PC-3 (cell line): Measurements from ENCODE around the gene VWA3B. TPM values are rescaled to one million over a fixed set of nuclear protein-coding genes. Genes with fewer than 3 reads are reported as not detected.

Experiments used
- ATAC-seq: fragments of 200-7000 bp; cut with Tn5 transposase; 2 replicates; pipeline ENCODE4 v1.9.1; 2020; ENCODE audit warnings: mild to moderate bottlenecking, moderate library complexity
- BruUV-seq: library from RNA; stranded (reverse); fragments of 400-500 nt; replicated peaks from 2 replicates; lab custom pipeline; 2021; lab: Mats Ljungman, UMichigan
- CTCF ChIA-PET: fragments of 300-600 bp; sonication (Branson Sonifier 250); formaldehyde crosslinking; loops from one replicate; lab custom pipeline; 2022; ENCODE audit warnings: antibody characterized with exemption; lab: Charles Lee
- POLR2A ChIA-PET: fragments of 300-600 bp; sonication (Branson Sonifier 250); formaldehyde crosslinking; loops from one replicate; lab custom pipeline; 2022; ENCODE audit warnings: antibody characterized with exemption; ENCODE audit not compliant: unreplicated experiment; lab: Charles Lee
- DNase-seq: peaks from one replicate; pipeline ENCODE4 v3.0.0-alpha.2; 2015
- H2AFZ ChIP-seq: fragments of 300-600 bp; sonication (generic); 2 replicates; pipeline ENCODE4 v1.6.0; 2016; ENCODE audit warnings: antibody characterized with exemption, low read length
- H3F3A ChIP-seq: fragments of 300-600 bp; sonication (generic); one replicate; pipeline ENCODE4 v1.6.0; 2017; ENCODE audit warnings: antibody characterized with exemption, low read length, control low read depth, mild to moderate bottlenecking; ENCODE audit not compliant: unreplicated experiment
- H3K27ac ChIP-seq: fragments of 300-600 bp; sonication (generic); 2 replicates; pipeline ENCODE4 v1.5.1; 2016; ENCODE audit warnings: mild to moderate bottlenecking, low read length
- H3K27me3 ChIP-seq: fragments of 300-600 bp; sonication (generic); 2 replicates; pipeline ENCODE4 v1.6.1; 2016; ENCODE audit warnings: low read length, mixed read lengths
- H3K36me3 ChIP-seq: fragments of 300-600 bp; sonication (generic); 2 replicates; pipeline ENCODE4 v1.6.1; 2016; ENCODE audit warnings: low read depth, mixed run types, low read length, mixed read lengths
- H3K4me1 ChIP-seq: fragments of 300-600 bp; sonication (generic); 2 replicates; pipeline ENCODE4 v1.5.1; 2016; ENCODE audit warnings: low read length; ENCODE audit not compliant: insufficient read depth
- H3K4me2 ChIP-seq: fragments of 300-600 bp; sonication (generic); 2 replicates; pipeline ENCODE4 v1.6.0; 2016; ENCODE audit warnings: low read length
- H3K4me3 ChIP-seq: fragments of 300-600 bp; sonication (generic); 2 replicates; pipeline ENCODE4 v1.5.1; 2016; ENCODE audit warnings: mild to moderate bottlenecking, low read length, mixed read lengths
- H3K79me2 ChIP-seq: fragments of 300-600 bp; sonication (generic); 2 replicates; pipeline ENCODE4 v1.6.1; 2017; ENCODE audit warnings: low read length, mixed read lengths
- H3K9ac ChIP-seq: fragments of 300-600 bp; sonication (generic); 2 replicates; pipeline ENCODE4 v1.6.0; 2016; ENCODE audit warnings: mild to moderate bottlenecking, low read length
- H3K9me2 ChIP-seq: fragments of 300-600 bp; sonication (generic); replicated peaks from 2 replicates; pipeline ENCODE4 v1.6.1; 2016; ENCODE audit warnings: mixed run types, low read length, mixed read lengths
- H3K9me3 ChIP-seq: fragments of 300-600 bp; sonication (generic); 2 replicates; pipeline ENCODE4 v1.6.1; 2016; ENCODE audit warnings: low read length, mixed read lengths
- H4K20me1 ChIP-seq: fragments of 300-600 bp; sonication (generic); 2 replicates; pipeline ENCODE4 v1.6.1; 2016; ENCODE audit warnings: low read length, mixed read lengths
- CTCF ChIP-seq: fragments of 300-600 bp; sonication (generic); conservative IDR thresholded peaks from 2 replicates; pipeline ENCODE4 v1.5.1; 2017; ENCODE audit warnings: antibody characterized with exemption, low read depth, mild to moderate bottlenecking, low read length
- EZH2 ChIP-seq: fragments of 300-600 bp; sonication (generic); IDR thresholded peaks from one replicate; pipeline ENCODE4 v1.6.1; 2017; ENCODE audit warnings: antibody characterized with exemption, mild to moderate bottlenecking, low read length; ENCODE audit not compliant: unreplicated experiment
- EZH2phosphoT487 ChIP-seq: fragments of 300-600 bp; sonication (generic); IDR thresholded peaks from 2 replicates; pipeline ENCODE4 v1.6.1; 2018; ENCODE audit warnings: mild to moderate bottlenecking, antibody characterized with exemption, low read length, borderline replicate concordance
- intact Hi-C: fragments of 100-400 bp; cut with micrococcal nuclease; formaldehyde crosslinking; loops from 2 replicates; pipeline ENCODE4 v1.9.0; 2023
- total RNA-seq: library from RNA; depleted of rRNA; stranded (reverse); fragments of >200 nt; gene quantifications from 2 replicates; pipeline ENCODE4 v1.2.3, GENCODE V29; 2014

Gene VWA3B
- total RNA-seq, 1 experiment from 2014 or later: not detected

- peak overlapping the region; percentile 90 for H3K27ac ChIP-seq
- H3K27me3 ChIP-seq: no peaks in the 10 kb centered on the region
- ATAC-seq (no peak), DNase-seq (no peak)
- no peaks in the 10 kb centered on the region for H3K36me3 ChIP-seq
- BruUV-seq: no TSS peak
- no peaks in the 10 kb centered on the region for H4K20me1 ChIP-seq
- intact Hi-C loops: no loop called here
- no peak overlapping the region for H3K9ac ChIP-seq
- H2AFZ ChIP-seq: no peak overlapping the region
- no peak overlapping the region for H3K4me3 ChIP-seq
- ChIA-PET CTCF (no interaction called here), POLR2A (no interaction called here)
- peak overlapping the region; percentile 81 for H3K4me2 ChIP-seq
- no peaks in the 10 kb centered on the region for H3K79me2 ChIP-seq
- H3K9me2 ChIP-seq: no peaks in the 10 kb centered on the region
- no peaks in the 10 kb centered on the region for H3F3A ChIP-seq
- no peaks in the 10 kb centered on the region for H3K9me3 ChIP-seq
- TF ChIP-seq EZH2phosphoT487 (no peak), CTCF (no peak), EZH2 (no peak)
- H3K4me1 ChIP-seq: peaks cover 18% of the 10 kb centered on the region
Observed at GRCh38 chr2:98335271-98335670, 248.3 kb downstream of the VWA3B start.

- POLR2A ChIA-PET: no interaction called here
- Histone ChIP-seq H3K36me3 (no peaks in the 10 kb centered on the region), H3K4me3 (no peak overlapping the region), H3K4me1 (no peaks in the 10 kb centered on the region), H3K27ac (no peak overlapping the region), H3K4me2 (no peak overlapping the region), H3K79me2 (no peaks in the 10 kb centered on the region), H4K20me1 (no peaks in the 10 kb centered on the region), H2AFZ (no peak overlapping the region), H3K9me3 (no peaks in the 10 kb centered on the region), H3K9me2 (no peaks in the 10 kb centered on the region), H3F3A (no peaks in the 10 kb centered on the region), H3K9ac (no peak overlapping the region), H3K27me3 (0 out of 2 replicates have a peak, but pooled peaks cover 5% of the 10 kb centered on the region)
- DNase-seq (no peak), ATAC-seq (no peak)
- TF ChIP-seq EZH2phosphoT487: no peak
- TF ChIP-seq EZH2: no peak
- TF ChIP-seq CTCF: no peak
- intact Hi-C loops: no loop called here
- CTCF ChIA-PET: no interaction called here
- no TSS peak for BruUV-seq
Observed at GRCh38 chr2:98341241-98341640, 254.3 kb downstream of the VWA3B start.

GRCh38 chr2:98343285-98343684 is 256.3 kb downstream of the VWA3B start:
- no peaks in the 10 kb centered on the region for H3K79me2 ChIP-seq
- BruUV-seq: no TSS peak
- H3K4me1 ChIP-seq: no peaks in the 10 kb centered on the region
- TF ChIP-seq EZH2phosphoT487 (no peak), CTCF (no peak), EZH2 (no peak)
- no peak overlapping the region for H3K9ac ChIP-seq
- POLR2A ChIA-PET: no interaction called here
- no peaks in the 10 kb centered on the region for H4K20me1 ChIP-seq
- no peak for DNase-seq
- H3K4me3 ChIP-seq: no peak overlapping the region
- CTCF ChIA-PET: no interaction called here
- intact Hi-C loops: no loop called here
- H3K4me2 ChIP-seq: no peak overlapping the region
- no peaks in the 10 kb centered on the region for H3K36me3 ChIP-seq
- H3K9me3 ChIP-seq: no peaks in the 10 kb centered on the region
- no peaks in the 10 kb centered on the region for H3K9me2 ChIP-seq
- no peak overlapping the region for H3K27ac ChIP-seq
- H3K27me3 ChIP-seq: 0 out of 2 replicates have a peak, but pooled peaks cover 5% of the 10 kb centered on the region
- H3F3A ChIP-seq: no peaks in the 10 kb centered on the region
- ATAC-seq: no peak
- no peak overlapping the region for H2AFZ ChIP-seq
